DMS153 treated with DMSO at 0.1 percent for 48 hours (cell line): ENCODE measurements around the gene ACACA.
"Not testable (repeated sequence)": the region's sequence is repeated elsewhere in the genome, so short reads cannot be mapped to it uniquely, and the experiment has no call there.

Source experiments
- DNase-seq: peaks from one replicate; lab custom pipeline; 2025; ENCODE audit not compliant: unreplicated experiment; lab: John Stamatoyannopoulos, UW

Gene ACACA

GRCh38 chr17:37399265-37399803 is 7.3 kb downstream of the ACACA start:
- no peak for DNase-seq

DNA sequence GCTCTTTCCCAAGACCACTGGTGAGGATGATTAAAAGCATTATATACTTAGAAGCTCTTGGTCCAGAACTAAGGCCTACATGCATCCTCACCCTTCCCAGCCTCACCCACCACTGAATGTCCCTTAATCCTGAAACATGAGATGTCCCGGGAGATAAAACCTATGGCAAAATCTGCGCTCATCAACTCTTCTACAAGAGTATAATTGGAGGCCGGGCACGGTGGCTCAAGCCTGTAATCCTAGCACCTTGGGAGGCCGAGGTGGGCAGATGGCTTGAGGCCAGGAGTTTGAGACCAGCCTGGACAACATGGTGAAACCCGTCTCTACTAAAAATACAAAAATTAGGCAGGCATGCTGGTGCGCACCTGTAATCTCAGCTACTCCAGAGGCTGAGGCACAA is 13.3 kb downstream of the ACACA start:
- DNase-seq: no peak

GRCh38 chr17:37392024-37392590 is 14.5 kb downstream of the ACACA start:
- DNase-seq: no peak

DNA sequence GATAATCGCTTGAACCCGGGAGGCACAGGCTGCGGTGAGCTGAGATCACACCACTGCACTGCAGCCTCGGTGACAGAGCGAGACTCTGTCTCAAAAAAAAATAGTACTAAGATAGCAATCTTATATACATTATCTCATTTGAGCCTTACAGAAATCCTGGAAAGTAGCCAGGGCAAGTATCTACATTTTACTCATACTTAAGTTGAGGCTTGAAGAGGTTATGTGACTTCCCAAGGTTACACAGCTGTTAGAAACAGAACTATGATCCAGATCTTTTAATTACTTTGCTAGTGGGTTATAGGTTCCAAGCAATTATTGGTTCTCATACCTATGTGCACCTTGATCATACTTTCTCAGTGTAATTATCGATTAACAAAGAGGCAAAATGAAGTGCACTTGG is 15.5 kb downstream of the ACACA start:
- no peak for DNase-seq

DNA sequence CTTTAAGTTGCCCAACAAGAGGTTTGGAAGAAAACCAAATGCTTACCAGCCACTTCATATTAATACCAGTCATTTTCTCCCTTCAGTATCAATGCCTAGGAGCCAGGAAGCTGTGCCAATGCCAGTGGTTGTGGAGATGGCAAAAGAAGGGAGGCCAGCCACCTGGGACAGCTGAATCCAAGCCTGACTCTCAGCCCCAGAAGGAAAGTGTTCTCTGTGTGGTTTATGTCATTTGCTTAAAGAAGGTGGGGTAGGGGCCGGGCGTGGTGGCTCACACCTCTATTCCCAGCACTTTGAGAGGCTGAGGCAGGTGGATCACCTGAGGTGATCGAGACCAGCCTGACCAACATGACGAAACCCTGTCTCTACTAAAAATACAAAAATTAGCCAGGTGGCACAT is 17.5 kb downstream of the ACACA start:
- DNase-seq: no peak

DNA sequence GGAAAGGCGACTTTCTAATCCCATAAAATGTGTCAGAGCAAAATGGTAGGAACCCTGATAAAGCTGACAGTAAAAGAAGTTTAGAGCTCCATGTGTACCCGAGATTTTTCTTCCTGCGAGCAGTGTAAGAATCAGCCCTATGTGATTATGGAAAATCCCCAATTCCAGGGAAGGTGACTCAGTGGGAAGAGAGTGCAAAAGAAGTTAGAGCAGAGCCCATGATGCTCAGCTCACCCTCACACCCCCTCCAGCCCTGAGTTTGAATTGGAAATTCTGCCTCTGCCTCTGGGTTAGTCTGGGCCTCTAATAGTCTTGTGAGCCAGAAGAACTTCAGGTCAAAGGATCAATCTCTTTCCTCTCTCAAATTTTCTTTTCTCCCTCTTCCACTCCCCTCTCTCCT is 18.4 kb downstream of the ACACA start:
- DNase-seq: no peak

DNA sequence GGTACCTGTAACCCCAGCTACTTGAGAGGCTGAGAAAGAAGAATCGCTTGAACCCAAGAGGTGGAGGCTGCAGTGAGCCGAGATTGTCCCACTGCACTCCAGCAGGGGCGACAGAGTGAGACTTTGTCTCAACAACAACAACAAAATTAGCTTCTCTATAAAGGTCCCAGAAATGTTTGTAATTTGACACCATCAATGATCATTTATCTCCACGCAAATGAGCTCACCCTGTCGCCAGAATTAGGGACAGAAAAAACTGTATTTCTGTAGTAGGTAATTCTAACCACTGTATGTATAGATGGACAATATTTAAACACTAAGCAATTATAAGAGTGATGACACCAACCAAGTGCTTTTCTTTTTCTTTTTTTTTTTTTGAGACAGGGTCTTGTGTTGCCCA is 20.2 kb downstream of the ACACA start:
- no peak for DNase-seq

- DNase-seq: no peak
These were observed 21.1 kb downstream of the ACACA start for GRCh38 chr17:37385474-37385990.

- no peak for DNase-seq
These were observed 22.0 kb downstream of the ACACA start for GRCh38 chr17:37384560-37385149.

GRCh38 chr17:37382056-37382455 is 24.6 kb downstream of the ACACA start:
- DNase-seq: no peak

GRCh38 chr17:37375706-37376105 is 30.9 kb downstream of the ACACA start, which contains the start of gene C17orf78:
Gene C17orf78, plus strand, starts transcription at chr17:37375985. Its CDS starts 108 bp downstream, at chr17:37376093.
- DNase-seq: no peak

GRCh38 chr17:37373530-37374159 is 33.0 kb downstream of the ACACA start:
- peak; percentile 61 for DNase-seq

- DNase-seq: no peak
These were observed 38.1 kb downstream of the ACACA start for GRCh38 chr17:37368577-37368976.

- DNase-seq: no peak
These were observed 41.0 kb downstream of the ACACA start for GRCh38 chr17:37365589-37365988.

GRCh38 chr17:37361543-37361942 is 45.1 kb downstream of the ACACA start:
- no peak for DNase-seq

DNA sequence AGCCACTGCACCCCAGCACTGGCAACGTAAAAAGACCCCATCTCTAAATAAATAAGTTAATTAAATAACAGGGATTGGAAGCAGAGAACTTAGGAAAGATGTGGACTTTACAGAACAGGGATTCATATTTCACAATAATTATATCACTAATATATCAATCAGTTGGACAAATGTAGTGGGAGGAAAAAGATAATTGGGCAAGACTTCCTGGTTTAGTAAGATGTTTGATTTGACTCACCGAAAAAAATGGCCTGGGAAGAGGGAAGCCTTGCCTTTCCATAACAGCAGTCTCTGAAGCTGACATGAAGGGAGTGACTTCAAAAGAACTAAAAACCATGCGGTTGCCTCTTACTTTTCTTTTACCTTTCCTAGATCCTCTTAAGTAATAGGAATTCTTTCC is 46.0 kb downstream of the ACACA start:
- DNase-seq: no peak

DNA sequence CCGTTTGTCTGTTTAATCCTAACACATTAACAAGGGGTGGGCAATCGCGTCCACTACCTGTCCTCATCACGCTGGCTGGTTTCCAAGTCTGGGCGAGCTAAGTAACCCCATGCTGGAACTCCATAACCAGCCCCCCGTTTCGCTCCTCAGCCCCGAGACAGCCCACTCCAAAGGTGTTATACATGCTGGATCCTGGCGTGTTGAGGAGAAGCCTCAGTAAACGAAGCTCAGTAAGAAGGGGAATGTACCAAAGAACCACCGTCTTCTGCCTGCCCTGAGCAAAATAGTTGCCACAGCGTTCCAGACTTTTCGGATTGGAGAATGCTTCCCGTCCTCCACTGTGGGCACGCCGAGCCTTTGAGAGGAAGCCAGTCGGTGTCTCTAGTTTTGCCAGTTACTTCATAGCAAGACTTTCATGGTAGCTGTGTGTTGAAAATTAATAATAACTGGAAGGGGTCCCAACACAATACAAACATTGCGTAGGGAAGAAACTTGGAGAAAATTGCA is 46.9 kb downstream of the ACACA start:
- no peak for DNase-seq

DNA sequence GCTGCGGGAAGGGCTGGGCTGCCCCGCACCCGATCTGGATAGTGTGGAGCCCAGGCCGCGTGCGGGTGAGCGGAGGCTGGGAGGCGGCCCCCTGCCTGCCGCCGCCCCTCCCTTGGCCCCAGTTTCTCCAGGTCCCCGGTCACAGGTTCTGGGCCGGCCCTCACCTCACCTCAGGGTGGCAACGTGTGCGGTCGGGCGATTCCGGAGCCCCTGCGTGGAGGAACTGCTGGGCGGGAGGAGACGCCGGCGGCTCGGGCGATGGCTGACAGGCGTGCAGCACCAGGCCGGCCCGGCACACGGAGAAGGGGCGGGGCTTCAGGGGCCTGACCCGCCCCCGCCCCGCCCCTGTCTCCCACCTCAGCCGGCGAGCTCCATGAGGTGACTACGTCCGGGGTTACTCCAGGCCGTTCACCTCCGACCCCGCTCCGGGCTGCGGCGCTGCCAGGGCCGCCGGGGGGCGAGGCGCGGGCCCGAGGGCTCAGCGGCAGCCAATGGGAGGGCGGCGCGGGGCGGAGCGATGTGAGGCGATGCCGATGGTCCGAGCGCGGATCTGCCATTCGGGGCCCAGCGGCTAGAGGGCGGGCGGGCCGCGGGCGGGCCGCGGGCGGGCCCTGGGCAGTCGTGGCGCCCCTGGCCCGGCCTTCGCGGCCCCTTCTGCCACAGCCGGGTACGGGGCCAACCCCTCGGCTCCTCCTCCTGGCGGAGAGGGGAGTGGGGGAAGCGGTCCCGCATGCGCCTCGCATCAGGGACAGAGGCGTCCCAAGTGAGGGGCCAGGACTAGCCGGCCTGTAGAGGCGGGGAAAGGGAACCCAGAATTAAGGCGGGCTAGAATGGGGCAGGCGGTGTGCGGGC is 47.6 kb downstream of the ACACA start:
- peak; percentile 83 for DNase-seq

GRCh38 chr17:37358098-37358829 is 48.4 kb downstream of the ACACA start:
- DNase-seq: no peak

DNA sequence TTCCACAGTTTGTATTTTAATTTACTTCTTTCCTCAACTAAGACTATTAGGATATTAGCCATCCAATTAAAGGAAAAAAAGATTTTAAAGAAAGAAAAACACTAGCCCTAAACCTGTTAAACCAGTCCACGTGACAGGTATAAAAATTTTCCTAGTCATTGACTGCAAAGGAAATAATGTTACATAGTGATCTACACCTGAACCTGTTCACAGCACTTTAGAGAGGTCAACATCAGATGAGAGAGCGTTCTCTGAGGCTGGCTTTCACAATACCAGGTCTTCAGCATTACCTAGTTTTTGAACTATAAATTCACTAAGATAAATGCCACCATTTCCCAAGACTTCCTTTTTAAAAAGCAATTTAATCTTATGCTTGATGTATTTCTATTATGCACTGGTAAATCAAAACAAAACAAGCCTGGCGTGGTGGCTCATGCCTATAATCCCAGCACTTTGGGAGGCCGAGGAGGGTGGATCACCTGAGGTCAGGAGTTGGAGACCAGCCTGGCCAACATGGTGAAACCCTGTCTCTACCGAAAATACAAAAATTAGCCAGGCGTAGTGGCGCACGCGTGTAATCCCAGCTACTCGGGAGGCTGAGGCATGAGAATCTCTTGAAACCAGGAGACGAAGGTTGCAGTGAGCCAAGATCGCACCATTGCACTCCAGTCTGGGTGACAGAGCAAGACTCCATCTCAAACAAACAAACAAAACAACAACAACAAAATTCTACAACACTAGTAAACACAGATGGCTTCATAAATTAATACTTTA is 49.7 kb downstream of the ACACA start:
- DNase-seq: not testable (repeated sequence)
